Effector memory CD4-positive, alpha-beta T cell (primary cell): ENCODE data around the gene CDK5.
A peak's percentile ranks its signal among the peaks of the same experiment; 100 is the strongest.

Experiments used
- DNase-seq, 3 donors: peaks; one replicate each; pipeline ENCODE4 v3.0.0-alpha.2; 2020
- H3K27ac ChIP-seq: 2 replicates; pipeline ENCODE4 v1.7.0; 2013; ENCODE audit warnings: mild to moderate bottlenecking, low read length, moderate library complexity; ENCODE audit not compliant: insufficient read depth, poor library complexity, severe bottlenecking
- H3K27me3 ChIP-seq: replicated peaks from 2 replicates; pipeline ENCODE4 v1.7.0; 2013; ENCODE audit warnings: mild to moderate bottlenecking, low read length; ENCODE audit not compliant: insufficient read depth, control insufficient read depth, poor library complexity, severe bottlenecking
- H3K36me3 ChIP-seq: 2 replicates; pipeline ENCODE4 v1.7.0; 2013; ENCODE audit warnings: mild to moderate bottlenecking, low read length, moderate library complexity; ENCODE audit not compliant: control insufficient read depth, insufficient read depth
- H3K4me1 ChIP-seq: 2 replicates; pipeline ENCODE4 v1.7.0; 2013; ENCODE audit warnings: low read length, mild to moderate bottlenecking; ENCODE audit not compliant: control insufficient read depth, insufficient read depth, poor library complexity, severe bottlenecking
- H3K4me3 ChIP-seq: 2 replicates; pipeline ENCODE4 v1.7.0; 2013; ENCODE audit warnings: low read length, low read depth, mild to moderate bottlenecking; ENCODE audit not compliant: insufficient read depth, poor library complexity, severe bottlenecking
- H3K9me3 ChIP-seq: 2 replicates; pipeline ENCODE4 v1.7.0; 2013; ENCODE audit warnings: mild to moderate bottlenecking, low read length, moderate library complexity; ENCODE audit not compliant: control insufficient read depth

CDK5 gene

DNA sequence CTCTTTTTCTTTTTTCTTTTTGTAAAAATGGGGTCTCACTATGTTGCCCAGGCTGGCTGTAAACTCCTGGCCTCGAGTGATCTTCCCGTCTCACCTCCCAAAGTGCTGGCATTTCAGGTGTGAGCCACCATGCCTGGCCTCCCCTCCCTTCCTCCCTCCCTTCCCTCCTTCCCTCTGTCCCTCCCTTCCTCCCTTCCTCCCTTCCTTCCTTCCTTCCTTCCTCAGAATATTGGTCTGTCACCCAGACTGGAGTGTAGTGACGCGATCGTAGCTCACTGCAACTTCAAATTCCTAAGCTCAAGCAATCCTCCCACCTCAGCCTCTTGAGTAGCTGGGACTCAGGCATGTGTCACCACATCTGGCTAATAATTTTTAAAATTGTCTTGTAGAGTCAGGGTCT, 37.0 kb upstream of the CDK5 start:
- Histone ChIP-seq H3K4me1 (no peaks in the 10 kb centered on the region), H3K4me3 (no peak overlapping the region)

DNA sequence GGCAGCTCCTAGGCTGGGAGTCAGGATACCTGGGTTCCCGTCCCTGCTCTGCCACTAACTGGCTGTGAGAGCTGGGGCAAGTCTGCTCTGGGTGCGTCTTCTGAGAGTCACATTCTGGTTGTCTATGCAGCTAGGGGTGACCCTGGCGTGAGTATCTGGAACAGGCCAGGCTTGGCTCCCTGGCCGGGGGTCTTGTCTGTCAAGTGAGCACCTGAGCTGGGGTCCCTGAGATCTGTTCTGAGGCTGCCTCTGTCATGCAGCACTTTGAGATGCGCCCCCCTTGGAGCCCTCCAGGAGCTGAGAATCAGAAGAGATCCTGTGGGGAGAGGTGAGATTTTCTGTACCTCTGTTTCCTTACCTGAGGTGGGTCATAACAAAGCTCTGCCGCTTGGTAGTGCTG, 36.1 kb upstream of the CDK5 start:
- Histone ChIP-seq H3K36me3 (no peaks in the 10 kb centered on the region), H3K4me3 (no peak overlapping the region)

More for the DNA sequence above, 37.0 kb upstream of the CDK5 start:
- no peak for DNase-seq
- Histone ChIP-seq H3K27me3 (no peaks in the 10 kb centered on the region), H3K27ac (no peak overlapping the region), H3K36me3 (no peaks in the 10 kb centered on the region), H3K9me3 (no peaks in the 10 kb centered on the region)

DNA sequence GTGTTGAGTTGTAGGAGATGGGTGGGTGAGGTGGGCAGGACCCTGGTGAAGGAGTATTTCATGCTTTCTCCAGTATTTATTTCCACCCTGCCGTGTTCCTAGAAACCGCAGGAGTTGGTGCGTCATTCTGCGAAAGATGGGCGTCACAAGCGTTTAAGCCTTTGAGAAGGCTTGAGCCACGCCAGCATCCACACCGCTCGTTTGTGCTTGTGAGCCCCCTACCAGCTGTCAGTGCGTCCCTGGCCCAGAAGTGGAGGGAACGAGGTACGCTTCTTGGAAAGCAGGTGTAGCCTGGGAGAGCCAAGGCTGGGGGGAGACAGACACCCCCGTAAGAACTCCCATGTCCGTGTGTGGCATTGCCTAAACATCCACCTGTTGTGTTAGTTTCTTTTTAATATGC, 34.3 kb upstream of the CDK5 start:
- no peaks in the 10 kb centered on the region for H3K9me3 ChIP-seq
- DNase-seq: no peak
- H3K27me3 ChIP-seq: no peaks in the 10 kb centered on the region
- peaks cover 11% of the 10 kb centered on the region for H3K4me1 ChIP-seq
- no peak overlapping the region for H3K27ac ChIP-seq
- H3K4me3 ChIP-seq: no peak overlapping the region
- H3K36me3 ChIP-seq: no peaks in the 10 kb centered on the region

More for the DNA sequence above, 36.1 kb upstream of the CDK5 start:
- Histone ChIP-seq H3K27ac (no peak overlapping the region), H3K4me1 (no peaks in the 10 kb centered on the region), H3K9me3 (no peaks in the 10 kb centered on the region), H3K27me3 (no peaks in the 10 kb centered on the region)
- no peak for DNase-seq

DNA sequence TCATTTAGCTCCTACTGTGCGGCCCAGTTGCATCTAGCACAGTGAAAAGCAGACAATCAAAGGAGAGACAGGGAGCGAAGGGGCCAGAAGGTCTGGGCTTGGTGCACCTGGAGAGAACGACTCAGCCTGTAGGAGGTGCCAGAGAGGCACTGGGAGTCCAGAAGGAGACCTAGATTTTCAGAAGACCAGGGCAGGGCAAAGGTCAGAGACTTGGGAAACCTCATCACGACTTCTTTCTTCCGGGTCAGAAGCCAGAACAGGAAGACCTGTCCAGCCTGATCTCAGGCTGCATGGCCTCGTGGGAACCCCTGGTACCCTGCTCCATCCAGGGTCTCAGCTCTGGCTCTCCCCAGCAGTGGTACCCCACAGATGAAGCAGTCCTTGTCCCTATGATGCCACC, 33.7 kb upstream of the CDK5 start:
- no peaks in the 10 kb centered on the region for H3K9me3 ChIP-seq
- no peak overlapping the region for H3K27ac ChIP-seq
- H3K4me1 ChIP-seq: peaks cover 13% of the 10 kb centered on the region
- H3K4me3 ChIP-seq: no peak overlapping the region
- no peaks in the 10 kb centered on the region for H3K36me3 ChIP-seq
- H3K27me3 ChIP-seq: no peaks in the 10 kb centered on the region
- no peak for DNase-seq

DNA sequence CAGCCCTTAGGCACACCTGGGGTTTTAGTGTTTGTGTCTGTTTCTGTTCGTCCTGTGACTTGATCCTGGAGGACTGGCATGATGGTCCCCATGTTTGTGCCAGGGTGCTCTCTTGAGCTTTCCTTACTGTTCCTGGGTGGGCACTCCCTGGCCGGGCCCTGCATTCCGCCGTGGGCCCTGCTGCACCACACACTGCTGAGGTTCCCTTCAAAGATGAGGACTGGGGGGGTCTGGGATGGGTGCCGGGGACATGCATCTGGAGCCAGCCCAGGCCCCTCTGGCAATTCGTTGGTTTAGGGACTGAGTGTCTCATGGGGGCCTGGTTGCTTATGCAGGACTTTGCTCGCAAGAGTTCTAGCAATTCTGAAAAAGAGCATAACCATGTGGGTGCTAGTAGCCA, 33.3 kb upstream of the CDK5 start:
- no peak for DNase-seq
- Histone ChIP-seq H3K27me3 (no peaks in the 10 kb centered on the region), H3K27ac (no peak overlapping the region), H3K9me3 (no peaks in the 10 kb centered on the region), H3K4me3 (no peak overlapping the region), H3K4me1 (peaks cover 13% of the 10 kb centered on the region), H3K36me3 (no peaks in the 10 kb centered on the region)

DNA sequence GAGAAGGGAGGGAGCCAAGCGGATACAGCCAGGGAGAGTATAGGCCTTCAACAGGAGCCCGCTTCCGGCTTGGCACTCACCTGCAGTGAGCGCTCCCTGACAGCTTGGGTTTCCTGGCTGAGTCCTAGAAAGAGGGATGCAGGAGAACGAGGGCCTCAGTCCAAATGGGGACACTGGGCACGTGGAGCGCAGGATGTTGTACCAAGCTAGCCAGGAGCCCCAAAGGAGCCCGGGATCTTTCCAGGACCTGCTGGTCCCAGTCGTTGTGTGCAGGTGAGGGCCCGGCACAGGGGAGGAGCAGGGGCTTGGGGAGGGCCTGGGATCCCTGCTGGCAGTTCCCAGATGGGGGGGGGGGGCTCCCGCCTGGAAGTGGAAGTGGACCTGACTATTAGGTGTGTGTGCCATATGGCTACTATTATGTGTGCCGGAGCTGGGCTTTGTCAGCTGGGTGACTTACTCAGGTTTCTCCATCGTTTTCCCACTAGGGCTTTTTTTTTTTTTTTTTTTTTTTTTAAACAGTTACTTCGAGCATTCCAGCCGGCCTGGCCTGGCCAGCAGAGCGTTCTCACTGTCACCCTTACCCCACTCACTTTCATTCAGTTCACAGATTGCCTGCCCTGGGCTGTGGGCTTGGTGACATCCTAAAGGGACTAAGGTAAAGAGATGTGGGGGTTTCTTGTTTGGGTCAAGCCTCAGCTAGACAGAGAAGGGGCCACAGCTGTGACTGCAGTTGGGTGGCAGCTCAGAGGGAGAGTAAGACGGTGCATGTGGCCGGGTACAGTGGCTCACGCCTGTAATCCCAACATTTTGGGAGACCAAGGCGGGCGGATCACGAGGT, 32.4 kb upstream of the CDK5 start:
- no peaks in the 10 kb centered on the region for H3K27me3 ChIP-seq
- DNase-seq: no peak
- H3K27ac ChIP-seq: no peak overlapping the region
- H3K9me3 ChIP-seq: no peaks in the 10 kb centered on the region
- H3K4me3 ChIP-seq: no peak overlapping the region
- H3K4me1 ChIP-seq: peaks cover 19% of the 10 kb centered on the region
- H3K36me3 ChIP-seq: no peaks in the 10 kb centered on the region

DNA sequence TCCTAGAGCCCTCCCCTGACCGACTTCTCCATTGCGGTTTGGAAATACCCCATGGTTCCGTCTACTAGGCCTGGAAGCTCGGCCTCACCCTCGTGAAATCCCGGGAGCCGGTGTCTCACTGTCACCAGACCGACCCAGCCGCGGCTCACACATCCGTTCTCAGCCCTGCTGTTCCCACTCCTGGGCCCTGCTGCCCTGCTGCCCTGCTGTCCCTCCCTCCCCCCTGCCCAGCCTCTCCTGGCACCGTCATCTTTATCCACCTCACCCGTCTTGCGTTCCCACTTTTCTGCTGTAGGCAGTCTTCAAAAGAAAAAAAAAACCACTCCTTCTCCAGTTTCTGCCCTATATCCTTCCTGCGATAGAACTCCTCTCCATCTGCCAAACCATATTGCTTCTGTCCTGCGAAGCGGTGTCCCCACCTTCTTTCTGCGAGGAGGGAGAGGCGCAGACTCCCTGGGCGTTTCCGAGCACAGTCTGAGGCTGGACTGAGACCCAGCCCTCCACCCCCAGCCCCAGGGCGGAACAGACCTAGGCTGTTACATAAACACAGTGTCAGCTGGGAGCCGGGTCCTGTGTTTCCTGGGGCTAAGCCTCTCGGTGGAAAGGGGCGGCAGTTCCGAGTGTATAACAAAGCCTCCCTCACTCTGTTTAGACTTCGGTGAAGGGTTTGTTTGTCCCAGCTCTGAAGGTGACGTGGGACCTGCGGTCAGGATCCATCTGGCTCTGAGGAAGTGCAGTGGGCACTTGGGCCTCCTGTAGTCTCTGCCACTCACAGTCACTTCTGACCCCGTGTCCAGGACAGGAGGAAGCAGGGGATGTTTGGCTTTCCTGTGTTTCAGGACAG, 31.4 kb upstream of the CDK5 start:
- Histone ChIP-seq H3K4me3 (no peak overlapping the region), H3K36me3 (no peaks in the 10 kb centered on the region), H3K4me1 (peaks cover 20% of the 10 kb centered on the region), H3K27ac (no peak overlapping the region), H3K27me3 (no peaks in the 10 kb centered on the region), H3K9me3 (no peaks in the 10 kb centered on the region)
- DNase-seq: no peak

DNA sequence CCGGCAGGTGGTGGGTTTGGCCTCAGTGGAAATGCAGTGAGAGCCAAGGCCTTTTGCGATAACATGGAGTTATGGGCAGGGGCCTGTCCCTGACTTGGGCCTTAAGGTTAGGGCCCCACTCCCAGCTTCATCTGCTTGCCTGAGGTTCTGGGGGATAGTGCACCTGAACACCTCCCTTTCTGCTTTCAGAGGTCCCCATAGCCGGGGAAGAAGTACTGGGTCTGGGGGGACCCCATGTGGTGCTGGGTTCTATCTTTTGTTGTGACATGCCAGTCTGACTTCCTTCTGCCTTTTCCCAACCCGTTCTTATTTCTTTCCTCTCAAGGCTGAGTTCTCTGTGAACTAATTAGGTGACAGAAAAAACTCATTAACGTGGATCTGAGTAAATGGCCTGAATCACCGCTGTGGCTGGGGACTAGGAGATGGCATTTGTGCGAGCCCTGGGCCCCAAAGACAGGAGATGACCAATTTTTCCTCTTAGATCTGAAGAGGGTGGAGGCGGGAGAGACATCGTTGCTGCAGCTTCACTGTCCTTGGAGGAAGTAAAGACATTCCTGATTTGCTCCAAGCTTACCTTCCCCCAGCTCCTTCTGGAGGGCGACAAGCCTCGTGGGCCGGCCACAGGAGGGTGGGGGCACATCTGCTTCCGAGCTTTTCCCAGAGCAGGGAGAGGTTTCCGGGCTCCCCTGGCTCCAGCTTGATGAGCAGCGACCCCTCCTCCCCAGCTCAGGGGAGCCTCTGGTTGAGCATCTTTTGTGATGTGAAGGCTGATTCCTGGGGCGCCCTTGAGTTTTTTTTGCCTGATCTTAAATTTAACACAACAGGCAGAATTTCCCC, 30.5 kb upstream of the CDK5 start:
- DNase-seq: no peak
- peak overlapping the region; percentile 83 for H3K4me3 ChIP-seq
- H3K9me3 ChIP-seq: no peaks in the 10 kb centered on the region
- no peaks in the 10 kb centered on the region for H3K36me3 ChIP-seq
- no peaks in the 10 kb centered on the region for H3K27me3 ChIP-seq
- H3K27ac ChIP-seq: peak overlapping the region; percentile 59
- H3K4me1 ChIP-seq: peaks cover 26% of the 10 kb centered on the region

DNA sequence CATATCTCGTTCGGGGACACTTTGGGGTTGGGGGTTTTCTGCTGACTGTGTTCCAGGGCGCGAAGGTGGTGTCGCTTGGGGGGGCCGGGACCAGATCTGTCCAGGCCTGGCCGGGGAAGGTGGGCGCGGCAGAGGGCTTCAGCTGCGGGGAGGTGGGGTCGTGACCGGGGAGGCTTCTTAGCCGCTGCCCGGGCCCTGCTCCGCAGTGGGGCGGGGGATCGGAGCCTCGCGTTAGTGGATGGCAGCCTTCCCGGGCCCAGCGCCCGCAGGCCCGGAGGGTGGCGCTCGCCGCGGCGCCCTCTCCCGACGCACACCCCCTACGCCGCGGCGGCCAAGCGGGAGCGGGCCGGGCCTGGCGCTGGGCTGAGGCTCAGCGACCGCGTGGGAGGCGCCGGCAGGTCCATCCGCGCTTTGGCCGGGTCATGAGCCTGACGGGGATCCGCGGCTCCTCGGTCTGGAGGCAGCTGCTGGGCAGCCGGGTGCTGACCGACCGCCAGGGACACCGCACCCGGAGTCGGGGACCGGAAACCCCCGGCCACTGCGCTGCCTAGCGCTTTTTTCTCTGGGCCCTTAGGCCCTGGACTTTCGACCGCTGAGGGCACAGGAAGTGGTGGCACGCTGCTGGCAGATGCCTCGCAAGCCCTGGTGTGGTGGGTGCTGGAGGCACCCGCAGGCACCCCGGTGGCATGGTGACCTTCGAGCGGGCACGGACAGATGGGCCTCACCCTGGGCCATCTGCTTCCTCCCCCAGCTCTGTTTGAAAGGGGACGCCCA, 29.7 kb upstream of the CDK5 start:
- no peaks in the 10 kb centered on the region for H3K36me3 ChIP-seq
- H3K27me3 ChIP-seq: no peaks in the 10 kb centered on the region
- H3K4me3 ChIP-seq: peak overlapping the region; percentile 83
- peak overlapping the region; percentile 59 for H3K27ac ChIP-seq
- peaks cover 30% of the 10 kb centered on the region for H3K4me1 ChIP-seq
- no peaks in the 10 kb centered on the region for H3K9me3 ChIP-seq
- no peak for DNase-seq
